SIG-M5 treated with dmso at 0.1 percent for 504 hours (cell line): ENCODE data around the gene CRELD2.
A peak's percentile ranks its signal among the peaks of the same experiment; 100 is the strongest.

ENCODE experiments used
- DNase-seq: peaks from one replicate; lab custom pipeline; 2025; ENCODE audit not compliant: unreplicated experiment; lab: John Stamatoyannopoulos, UW

CRELD2 gene

GRCh38 chr22:49956914-49957825, 38.7 kb downstream of the CRELD2 start:
- DNase-seq: no peak

DNA sequence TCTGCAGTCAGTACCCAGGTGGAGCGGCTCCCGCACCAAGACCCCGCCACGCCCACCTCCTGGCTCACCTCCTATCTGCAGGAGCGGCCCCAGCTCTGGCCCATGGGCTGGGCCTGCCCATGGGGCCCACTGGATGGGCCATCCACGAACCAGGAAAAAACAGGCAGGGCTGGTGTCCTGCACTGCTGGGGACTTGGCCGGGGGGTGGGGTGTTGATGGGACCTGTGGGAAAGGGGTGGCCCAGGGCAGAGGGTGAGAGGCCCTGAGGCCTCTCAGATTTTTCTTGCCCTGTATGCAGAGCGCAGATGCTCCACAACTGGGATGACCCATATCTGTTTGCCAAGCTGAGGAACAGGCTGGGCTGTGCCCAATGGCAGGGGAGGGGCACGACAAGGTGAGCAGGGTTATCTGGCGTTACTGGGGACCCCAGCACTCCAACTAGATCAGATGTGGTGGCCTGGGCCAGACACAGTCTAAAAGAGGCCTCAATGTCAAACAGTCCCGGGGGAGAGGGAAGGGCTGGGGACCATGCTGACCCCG, 39.5 kb downstream of the CRELD2 start:
- DNase-seq: no peak

DNA sequence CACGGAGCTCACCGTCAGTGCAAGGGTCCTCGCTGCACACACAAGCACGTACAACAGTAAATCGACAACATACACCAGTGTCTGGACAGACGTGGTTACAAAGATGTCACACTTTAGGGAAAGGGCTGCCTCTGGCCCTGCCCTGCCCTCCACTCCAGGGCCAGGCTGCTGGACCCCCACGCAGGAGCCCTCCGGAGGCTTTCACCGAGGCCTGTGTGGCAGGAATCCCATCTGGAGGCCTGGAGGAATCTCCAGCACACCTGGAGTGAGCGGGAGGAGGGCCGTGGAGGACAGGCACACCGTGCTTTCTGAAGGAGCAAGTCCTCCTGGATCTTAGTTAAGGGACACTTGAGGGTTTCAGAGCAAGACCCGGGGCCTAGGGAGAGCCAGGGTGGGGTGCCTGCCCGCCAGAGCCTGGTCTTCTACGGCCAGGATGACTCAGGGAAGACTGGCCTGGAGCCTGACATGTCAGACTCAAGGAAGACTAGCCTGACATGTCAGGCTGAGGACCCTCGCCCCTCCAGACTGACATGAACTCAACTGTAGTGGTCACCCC, 40.0 kb downstream of the CRELD2 start:
- DNase-seq: no peak

DNA sequence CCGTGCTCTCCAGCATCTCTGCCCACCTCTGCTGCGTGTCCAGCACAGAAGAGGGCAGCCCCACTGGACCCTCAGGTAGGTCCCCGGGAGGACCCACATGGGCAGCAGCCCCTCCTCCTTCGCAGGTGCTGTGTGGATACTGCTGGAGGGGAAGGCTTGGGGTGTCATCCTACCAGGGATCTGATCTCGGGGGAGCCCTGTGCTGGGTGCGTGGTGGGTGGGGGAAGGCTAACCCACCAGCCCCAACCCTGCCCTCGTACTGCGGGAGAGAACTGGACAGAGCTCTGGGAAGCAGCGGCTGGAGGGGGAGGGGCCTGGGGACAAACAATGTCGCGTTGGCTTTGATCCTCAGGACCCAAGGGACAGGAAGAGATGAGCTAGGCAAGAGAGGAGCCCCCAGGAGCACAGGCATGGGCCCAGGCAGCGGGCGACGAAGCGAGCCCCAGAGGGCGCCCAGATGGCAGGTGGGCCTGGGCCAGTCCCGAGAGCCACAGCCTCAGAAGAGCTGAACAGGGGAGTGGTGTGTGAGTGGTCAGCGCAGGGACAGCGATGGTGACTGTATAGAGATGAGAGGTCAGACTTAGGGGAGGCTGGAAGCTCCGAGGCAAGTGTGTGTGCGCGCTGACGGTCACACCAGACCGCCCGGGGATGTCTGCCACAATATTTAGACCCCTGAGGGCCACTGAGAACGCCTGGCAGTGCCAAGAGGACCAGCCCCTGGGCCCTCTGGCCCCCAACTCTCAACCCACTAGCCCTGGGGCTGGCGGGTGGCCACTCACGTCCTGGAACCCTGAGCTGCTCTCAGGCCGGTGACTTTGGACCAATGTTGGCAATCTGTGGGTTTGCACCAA, 40.7 kb downstream of the CRELD2 start:
- DNase-seq: no peak

DNA sequence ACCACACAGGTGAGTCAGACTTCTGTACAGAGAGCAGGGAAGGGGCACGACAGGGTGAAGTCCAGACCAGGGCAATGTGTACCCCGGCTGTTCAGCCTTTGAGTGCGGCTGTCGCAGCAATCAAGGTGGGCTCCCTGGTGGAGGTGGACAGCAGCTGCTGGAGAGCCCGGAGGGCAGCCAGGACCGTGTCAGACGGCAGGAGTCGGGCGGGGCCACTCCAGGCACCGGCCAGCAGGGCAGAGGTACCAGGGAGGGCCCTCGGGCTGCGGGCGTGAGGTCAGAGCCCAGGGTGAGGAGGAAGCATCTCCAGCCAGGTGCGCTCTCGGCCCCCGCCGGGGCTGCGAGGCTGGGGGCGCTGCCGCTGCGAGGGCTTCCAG, 41.3 kb downstream of the CRELD2 start:
- peak; percentile 44 for DNase-seq

DNA sequence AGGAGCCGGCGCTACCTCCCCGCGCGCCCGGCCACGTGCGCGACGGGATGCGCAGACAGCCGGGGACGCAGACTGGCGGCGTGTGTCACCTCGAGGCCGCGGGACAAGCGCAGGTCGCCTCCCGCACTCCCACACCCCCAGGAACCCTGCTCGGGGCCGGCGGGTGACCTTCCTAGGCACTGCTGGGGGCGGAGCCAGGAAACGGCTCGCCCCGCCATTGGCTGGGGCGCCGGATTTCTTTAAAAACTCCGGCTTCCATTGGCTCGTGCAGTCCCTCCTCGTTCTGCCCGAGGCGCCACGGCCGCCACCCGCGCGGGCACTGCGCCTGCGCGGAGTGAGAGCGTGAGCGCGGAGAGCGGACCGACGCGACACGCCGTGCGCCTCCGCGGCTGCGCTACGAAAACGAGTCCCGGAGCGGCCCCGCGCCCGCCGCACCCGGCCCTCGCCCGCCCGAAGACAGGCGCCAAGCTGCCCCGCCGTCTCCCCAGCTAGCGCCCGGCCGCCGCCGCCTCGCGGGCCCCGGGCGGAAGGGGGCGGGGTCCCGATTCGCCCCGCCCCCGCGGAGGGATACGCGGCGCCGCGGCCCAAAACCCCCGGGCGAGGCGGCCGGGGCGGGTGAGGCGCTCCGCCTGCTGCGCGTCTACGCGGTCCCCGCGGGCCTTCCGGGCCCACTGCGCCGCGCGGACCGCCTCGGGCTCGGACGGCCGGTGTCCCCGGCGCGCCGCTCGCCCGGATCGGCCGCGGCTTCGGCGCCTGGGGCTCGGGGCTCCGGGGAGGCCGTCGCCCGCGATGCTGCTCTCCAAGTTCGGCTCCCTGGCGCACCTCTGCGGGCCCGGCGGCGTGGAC, 41.9 kb downstream of the CRELD2 start, which contains the start of gene PIM3:
TSS of gene PIM3 (plus strand) at position 614 of the 846 bp plus-strand sequence. CDS start at position 790, 176 bp downstream.
- DNase-seq: peak; percentile 90

DNA sequence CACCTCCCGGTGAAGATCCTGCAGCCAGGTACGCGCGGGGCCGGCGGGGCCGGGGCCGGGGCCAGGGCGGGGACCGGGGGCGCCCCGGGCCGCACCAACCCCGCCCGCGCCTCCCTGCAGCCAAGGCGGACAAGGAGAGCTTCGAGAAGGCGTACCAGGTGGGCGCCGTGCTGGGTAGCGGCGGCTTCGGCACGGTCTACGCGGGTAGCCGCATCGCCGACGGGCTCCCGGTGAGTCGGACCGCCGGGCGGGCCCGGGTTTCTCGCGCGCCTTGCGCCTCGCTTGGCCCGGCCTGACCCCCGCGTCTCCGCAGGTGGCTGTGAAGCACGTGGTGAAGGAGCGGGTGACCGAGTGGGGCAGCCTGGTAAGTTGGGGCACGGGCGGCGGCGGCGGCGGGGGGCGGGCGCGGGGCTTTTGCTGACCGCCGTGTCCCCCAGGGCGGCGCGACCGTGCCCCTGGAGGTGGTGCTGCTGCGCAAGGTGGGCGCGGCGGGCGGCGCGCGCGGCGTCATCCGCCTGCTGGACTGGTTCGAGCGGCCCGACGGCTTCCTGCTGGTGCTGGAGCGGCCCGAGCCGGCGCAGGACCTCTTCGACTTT, 42.7 kb downstream of the CRELD2 start:
- DNase-seq: no peak

DNA sequence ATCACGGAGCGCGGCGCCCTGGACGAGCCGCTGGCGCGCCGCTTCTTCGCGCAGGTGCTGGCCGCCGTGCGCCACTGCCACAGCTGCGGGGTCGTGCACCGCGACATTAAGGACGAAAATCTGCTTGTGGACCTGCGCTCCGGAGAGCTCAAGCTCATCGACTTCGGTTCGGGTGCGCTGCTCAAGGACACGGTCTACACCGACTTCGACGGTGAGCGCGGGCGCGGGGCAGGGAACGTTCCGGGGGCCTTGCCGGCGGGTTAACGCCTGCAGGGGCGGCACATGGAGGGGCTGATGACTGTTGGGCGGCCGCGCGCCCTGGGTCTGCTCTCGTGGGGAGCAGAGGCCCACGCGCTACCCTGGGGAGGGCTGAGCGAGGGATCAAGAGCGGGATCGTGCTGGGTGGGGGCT, 43.2 kb downstream of the CRELD2 start:
- DNase-seq: no peak

GRCh38 chr22:49962012-49962750, 43.7 kb downstream of the CRELD2 start:
- DNase-seq: peak; percentile 69

- DNase-seq: no peak
Measured at GRCh38 chr22:49962751-49963646, 44.6 kb downstream of the CRELD2 start.

GRCh38 chr22:49963647-49964026, 45.2 kb downstream of the CRELD2 start:
- no peak for DNase-seq

DNA sequence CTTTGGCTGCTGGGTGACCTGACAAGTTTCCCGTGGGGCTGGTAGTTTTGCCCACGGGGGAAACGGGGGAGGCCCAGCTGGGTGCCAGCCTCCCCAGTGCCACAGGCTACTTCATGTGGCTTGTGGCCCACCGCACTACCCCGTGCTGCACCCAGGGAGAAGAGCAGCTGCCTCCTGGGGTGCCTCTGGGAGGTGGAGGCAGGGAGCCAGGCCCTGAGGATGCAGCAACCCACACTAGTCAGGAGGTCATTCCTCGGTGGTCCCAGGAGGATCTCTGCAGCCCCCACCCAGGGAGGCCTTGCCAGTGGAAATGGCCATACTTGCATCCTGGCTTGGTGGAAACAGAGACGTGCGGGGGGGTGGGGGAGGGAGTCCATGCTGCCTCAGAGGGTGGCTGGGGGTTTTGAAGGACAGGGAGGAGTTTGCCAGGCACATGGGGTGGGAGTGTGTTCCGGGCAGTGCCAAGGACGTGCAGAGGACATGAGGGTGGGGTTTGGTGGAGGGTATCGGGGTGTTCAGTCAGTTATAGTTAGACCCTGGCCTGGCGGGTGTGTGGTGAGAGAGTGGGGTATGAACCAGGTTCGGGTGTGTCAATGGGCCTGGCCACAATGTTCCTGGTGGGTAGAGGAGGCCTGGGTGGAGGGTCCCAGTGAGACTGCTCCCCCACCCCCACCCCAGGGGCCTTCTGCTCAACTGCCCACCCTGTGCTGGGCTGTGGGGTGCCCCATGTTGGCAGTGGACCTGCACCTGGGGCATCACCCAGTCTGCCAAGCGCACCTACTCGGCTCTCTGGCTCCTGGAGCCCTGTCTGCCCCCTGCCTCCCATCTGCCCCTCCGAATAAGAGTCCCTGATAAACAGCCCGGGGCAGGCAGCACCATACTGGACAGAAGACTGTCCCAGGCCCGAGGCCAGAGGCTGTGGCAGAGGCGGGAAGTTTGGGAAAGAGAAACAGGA, 46.0 kb downstream of the CRELD2 start:
- DNase-seq: no peak

DNA sequence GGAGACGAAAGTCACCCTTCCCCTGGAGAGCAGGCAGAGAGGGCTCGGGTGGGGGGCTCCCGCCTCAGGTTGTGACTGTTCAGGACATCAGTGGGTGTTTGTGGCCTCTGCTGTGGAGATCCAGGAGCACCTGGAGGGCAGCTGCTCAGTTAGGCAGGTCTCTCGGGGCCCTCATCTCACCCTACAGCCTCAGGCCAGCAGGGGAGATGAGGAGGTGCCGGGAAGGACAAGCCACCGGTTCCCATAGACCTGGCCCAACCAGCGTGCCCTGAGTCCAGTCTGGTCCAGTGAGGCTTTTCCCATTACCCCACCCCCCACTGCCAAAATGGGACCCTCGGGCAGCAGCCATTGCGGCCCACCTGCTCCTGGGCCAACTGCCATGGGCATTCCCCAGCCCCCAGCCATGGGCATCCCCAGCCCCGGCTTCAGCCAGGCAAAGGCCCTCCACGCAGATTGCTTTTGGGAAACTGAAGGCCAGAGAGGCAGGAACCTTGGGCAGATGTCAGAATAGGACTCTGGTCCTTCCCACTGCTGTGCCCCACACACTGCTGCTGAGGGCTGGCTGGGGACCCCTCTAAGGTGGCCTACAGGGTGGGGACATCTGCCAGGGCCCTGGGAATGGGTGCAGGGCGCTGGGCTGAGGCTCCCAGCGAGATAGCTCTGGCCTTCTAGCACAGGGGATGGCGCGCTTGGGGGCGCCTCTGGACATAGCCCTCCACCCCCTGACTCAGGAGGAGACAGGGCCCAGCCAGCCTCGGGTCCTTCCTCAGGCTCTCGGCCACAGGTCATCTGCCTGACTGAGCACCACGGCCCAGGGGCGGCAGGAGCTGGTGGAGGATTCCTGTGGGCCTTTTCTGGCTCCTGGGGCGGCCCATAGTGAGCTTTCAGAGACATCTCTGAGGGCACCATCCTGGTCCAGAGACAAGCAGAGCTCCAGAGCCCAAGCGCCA, 46.9 kb downstream of the CRELD2 start:
- no peak for DNase-seq

DNA sequence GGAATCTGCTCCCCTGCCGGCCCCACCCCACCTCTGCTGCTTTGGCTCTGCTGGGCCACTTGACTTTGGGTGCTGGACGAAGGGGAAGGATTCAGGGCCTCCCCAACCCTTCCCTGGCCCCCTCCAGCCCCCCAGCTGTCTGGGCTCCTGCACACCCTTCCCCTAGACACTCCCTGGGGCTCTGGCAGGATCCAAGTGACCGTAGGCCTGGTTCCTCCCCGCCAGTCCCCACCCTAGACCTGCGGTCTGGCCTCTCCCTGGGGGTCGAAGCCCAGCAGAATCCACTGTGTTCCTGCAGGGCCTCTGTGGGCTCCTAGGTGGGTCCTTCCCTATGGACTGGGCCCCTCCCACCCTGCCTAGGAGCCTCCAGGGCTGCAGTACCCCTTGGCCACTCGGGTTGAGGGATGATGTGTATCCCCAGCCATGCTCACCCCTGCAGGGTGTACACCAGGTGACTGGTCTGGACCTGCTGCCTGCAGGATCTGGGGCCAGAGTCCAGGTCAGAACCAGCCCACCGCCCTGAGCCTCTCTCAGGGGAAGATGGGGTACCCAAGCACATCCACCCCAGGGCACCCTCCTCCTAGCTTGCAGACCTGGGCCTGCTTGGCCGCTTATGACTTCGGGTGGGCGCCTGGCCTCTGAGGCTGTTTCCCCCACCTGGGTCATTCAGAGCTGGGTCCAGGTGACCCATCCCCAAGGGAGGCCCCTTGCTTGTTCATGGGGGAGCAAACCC, 47.8 kb downstream of the CRELD2 start:
- no peak for DNase-seq
